MM.1S (cell line): Measurements from ENCODE around the gene ZNF326.

Experiments used
- DNase-seq: peaks from one replicate; pipeline ENCODE4 v3.0.0-alpha.2; 2015
- H2AFZ ChIP-seq: fragments of 300-600 bp; sonication (generic); 2 replicates; pipeline ENCODE4 v1.6.0; 2016; ENCODE audit warnings: antibody characterized with exemption, low read length
- H3F3A ChIP-seq: fragments of 300-600 bp; sonication (generic); 2 replicates; pipeline ENCODE4 v1.6.1; 2016; ENCODE audit warnings: mild to moderate bottlenecking, antibody characterized with exemption, low read length, moderate library complexity, mixed read lengths; ENCODE audit not compliant: insufficient read depth
- H3K27ac ChIP-seq: fragments of 300-600 bp; sonication (generic); 2 replicates; pipeline ENCODE4 v1.5.1; 2016; ENCODE audit warnings: mild to moderate bottlenecking, low read length
- H3K27me3 ChIP-seq: fragments of 300-600 bp; sonication (generic); replicated peaks from 2 replicates; pipeline ENCODE4 v1.6.0; 2016; ENCODE audit warnings: low read length; ENCODE audit not compliant: insufficient read depth
- H3K36me3 ChIP-seq: fragments of 300-600 bp; sonication (generic); replicated peaks from 2 replicates; pipeline ENCODE4 v1.6.1; 2016; ENCODE audit warnings: mild to moderate bottlenecking, low read length, mixed read lengths; ENCODE audit not compliant: insufficient read depth
- H3K4me1 ChIP-seq: fragments of 300-600 bp; sonication (generic); 2 replicates; pipeline ENCODE4 v1.6.1; 2016; ENCODE audit warnings: low read length, mixed read lengths
- H3K4me2 ChIP-seq: fragments of 300-600 bp; sonication (generic); 2 replicates; pipeline ENCODE4 v1.6.0; 2016; ENCODE audit warnings: low read depth, low read length
- H3K4me3 ChIP-seq: fragments of 300-600 bp; sonication (generic); 2 replicates; pipeline ENCODE4 v1.5.1; 2016; ENCODE audit warnings: low read length, mixed read lengths
- H3K79me2 ChIP-seq: fragments of 300-600 bp; sonication (generic); 2 replicates; pipeline ENCODE4 v1.6.1; 2016; ENCODE audit warnings: mixed run types, low read length, mixed read lengths
- H3K9ac ChIP-seq: fragments of 300-600 bp; sonication (generic); 2 replicates; pipeline ENCODE4 v1.6.1; 2016; ENCODE audit warnings: low read length, mixed read lengths
- H3K9me2 ChIP-seq: fragments of 300-600 bp; sonication (generic); replicated peaks from 2 replicates; pipeline ENCODE4 v1.6.1; 2016; ENCODE audit warnings: mild to moderate bottlenecking, low read length, mixed read lengths; ENCODE audit not compliant: insufficient read depth
- H3K9me3 ChIP-seq: fragments of 300-600 bp; sonication (generic); replicated peaks from 2 replicates; pipeline ENCODE4 v1.6.1; 2016; ENCODE audit warnings: mild to moderate bottlenecking, low read length, mixed read lengths; ENCODE audit not compliant: insufficient read depth
- H4K20me1 ChIP-seq: fragments of 300-600 bp; sonication (generic); 2 replicates; pipeline ENCODE4 v1.6.1; 2016; ENCODE audit warnings: mild to moderate bottlenecking, low read length, moderate library complexity, mixed read lengths; ENCODE audit not compliant: insufficient read depth
- EZH2 ChIP-seq: fragments of 300-600 bp; sonication (generic); optimal IDR thresholded peaks from 2 replicates; pipeline ENCODE3; 2017; ENCODE audit warnings: low read depth, mild to moderate bottlenecking, antibody characterized with exemption, low read length, mixed read lengths
- EZH2phosphoT487 ChIP-seq: fragments of 300-600 bp; sonication (generic); IDR thresholded peaks from 2 replicates; pipeline ENCODE4 v1.6.1; 2018; ENCODE audit warnings: antibody characterized with exemption, low read length
- TF ChIP-seq, protein P1 (sequence below): fragments of 300-600 bp; sonication (generic); IDR thresholded peaks from 2 replicates; pipeline ENCODE4 v1.5.1; 2016; ENCODE audit warnings: antibody characterized with exemption, low read length, mixed read lengths

ZNF326 gene

DNA sequence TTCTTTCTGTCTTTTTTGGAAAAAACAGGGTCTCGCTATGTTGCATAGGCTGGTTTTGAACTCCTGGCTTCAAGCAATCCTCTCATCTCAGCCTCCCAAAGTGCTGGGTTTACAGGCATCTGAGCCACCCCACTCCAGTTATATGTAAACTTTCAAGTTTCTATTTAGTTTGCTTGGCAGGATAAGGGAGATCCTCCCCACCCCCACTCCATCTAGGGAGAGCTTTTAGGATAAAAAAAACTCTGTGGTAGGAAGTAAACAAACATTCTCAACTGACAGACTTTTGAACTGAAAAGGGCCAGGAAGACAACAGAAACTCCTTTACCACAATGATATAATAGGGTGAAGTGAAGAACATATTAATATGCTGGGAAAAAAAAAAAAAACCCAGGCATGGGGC, 41.0 kb upstream of the ZNF326 start:
- no peaks in the 10 kb centered on the region for H4K20me1 ChIP-seq
- no peak for TF ChIP-seq EZH2
- TF ChIP-seq EZH2phosphoT487, result no peak
- TF ChIP-seq, protein P1, sequence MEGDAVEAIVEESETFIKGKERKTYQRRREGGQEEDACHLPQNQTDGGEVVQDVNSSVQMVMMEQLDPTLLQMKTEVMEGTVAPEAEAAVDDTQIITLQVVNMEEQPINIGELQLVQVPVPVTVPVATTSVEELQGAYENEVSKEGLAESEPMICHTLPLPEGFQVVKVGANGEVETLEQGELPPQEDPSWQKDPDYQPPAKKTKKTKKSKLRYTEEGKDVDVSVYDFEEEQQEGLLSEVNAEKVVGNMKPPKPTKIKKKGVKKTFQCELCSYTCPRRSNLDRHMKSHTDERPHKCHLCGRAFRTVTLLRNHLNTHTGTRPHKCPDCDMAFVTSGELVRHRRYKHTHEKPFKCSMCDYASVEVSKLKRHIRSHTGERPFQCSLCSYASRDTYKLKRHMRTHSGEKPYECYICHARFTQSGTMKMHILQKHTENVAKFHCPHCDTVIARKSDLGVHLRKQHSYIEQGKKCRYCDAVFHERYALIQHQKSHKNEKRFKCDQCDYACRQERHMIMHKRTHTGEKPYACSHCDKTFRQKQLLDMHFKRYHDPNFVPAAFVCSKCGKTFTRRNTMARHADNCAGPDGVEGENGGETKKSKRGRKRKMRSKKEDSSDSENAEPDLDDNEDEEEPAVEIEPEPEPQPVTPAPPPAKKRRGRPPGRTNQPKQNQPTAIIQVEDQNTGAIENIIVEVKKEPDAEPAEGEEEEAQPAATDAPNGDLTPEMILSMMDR, result no peak
- H3K9me2 ChIP-seq, result no peaks in the 10 kb centered on the region
- H2AFZ ChIP-seq, result no peak overlapping the region
- H3K27me3 ChIP-seq, result no peaks in the 10 kb centered on the region
- no peaks in the 10 kb centered on the region for H3K36me3 ChIP-seq
- no peaks in the 10 kb centered on the region for H3K9me3 ChIP-seq
- H3K4me3 ChIP-seq, result no peak overlapping the region
- peak; percentile 27 for DNase-seq
- H3K4me2 ChIP-seq, result peak overlapping the region; percentile 35; the same call in 1 of the 2 replicates
- no peak overlapping the region for H3K27ac ChIP-seq
- H3K9ac ChIP-seq, result no peak overlapping the region
- H3K79me2 ChIP-seq, result no peaks in the 10 kb centered on the region
- peaks cover 24% of the 10 kb centered on the region for H3K4me1 ChIP-seq
- peaks cover 4% of the 10 kb centered on the region; the same call in 1 of the 2 replicates for H3F3A ChIP-seq

DNA sequence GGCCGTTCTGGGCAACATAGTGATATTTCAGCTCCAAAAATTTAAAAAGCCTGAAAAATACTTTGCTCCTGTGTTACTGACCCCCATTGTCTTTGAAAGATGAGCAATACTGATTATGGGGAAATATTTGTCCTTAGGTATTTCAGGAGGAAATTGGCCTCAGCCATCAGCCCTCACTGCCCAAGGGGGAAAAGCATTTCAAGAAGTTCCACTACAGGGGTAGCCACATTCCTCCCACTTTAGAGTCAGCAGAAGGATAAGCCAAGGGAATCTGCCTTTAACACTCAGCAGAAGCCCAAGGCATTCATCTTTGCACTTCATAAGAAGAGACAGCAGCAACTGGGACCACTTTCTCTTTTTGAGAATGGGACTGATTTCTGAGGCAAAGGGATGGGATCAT, 40.5 kb upstream of the ZNF326 start:
- Histone ChIP-seq H3K9ac (no peak overlapping the region), H3K27me3 (no peaks in the 10 kb centered on the region), H2AFZ (no peak overlapping the region), H3K9me3 (no peaks in the 10 kb centered on the region), H3F3A (peaks cover 4% of the 10 kb centered on the region; the same call in 1 of the 2 replicates), H3K4me3 (no peak overlapping the region), H3K79me2 (no peaks in the 10 kb centered on the region), H3K9me2 (no peaks in the 10 kb centered on the region), H3K4me1 (peaks cover 24% of the 10 kb centered on the region), H4K20me1 (no peaks in the 10 kb centered on the region), H3K4me2 (no peak overlapping the region; the same call in 1 of the 2 replicates), H3K27ac (no peak overlapping the region), H3K36me3 (no peaks in the 10 kb centered on the region)
- TF ChIP-seq, protein P1, result no peak
- TF ChIP-seq EZH2 (no peak), EZH2phosphoT487 (no peak)
- DNase-seq, result no peak

GRCh38 chr1:89955311-89956205, 39.4 kb upstream of the ZNF326 start:
- no peak overlapping the region for H3K27ac ChIP-seq
- H3K9ac ChIP-seq, result no peak overlapping the region
- no peaks in the 10 kb centered on the region for H3K9me3 ChIP-seq
- H3K4me1 ChIP-seq, result peaks cover 24% of the 10 kb centered on the region
- no peaks in the 10 kb centered on the region for H4K20me1 ChIP-seq
- no peak for DNase-seq
- no peak overlapping the region for H3K4me3 ChIP-seq
- no peaks in the 10 kb centered on the region for H3K36me3 ChIP-seq
- no peaks in the 10 kb centered on the region for H3K9me2 ChIP-seq
- TF ChIP-seq EZH2 (no peak), EZH2phosphoT487 (no peak)
- TF ChIP-seq, protein P1, result no peak
- no peaks in the 10 kb centered on the region for H3K27me3 ChIP-seq
- H3K4me2 ChIP-seq, result no peak overlapping the region
- H3F3A ChIP-seq, result peaks cover 4% of the 10 kb centered on the region; the same call in 1 of the 2 replicates
- H3K79me2 ChIP-seq, result no peaks in the 10 kb centered on the region
- no peak overlapping the region for H2AFZ ChIP-seq
